Keratinocyte (primary cell): ENCODE results near the gene BEST1. TPM values are rescaled to one million over a fixed set of nuclear protein-coding genes. Genes with fewer than 3 reads are reported as not detected.
"Not testable (repeated sequence)": the region's sequence is repeated elsewhere in the genome, so short reads cannot be mapped to it uniquely, and the experiment has no call there.

Experiments used
- DNase-seq: peaks from one replicate; pipeline ENCODE4 v3.0.0-alpha.2; 2011; ENCODE audit warnings: low read depth, missing footprints, low spot score
- FAIRE-seq: peaks from 2 replicates; lab custom pipeline; 2011; peaks lifted over from hg19 to GRCh38; lab: Jason Lieb, UNC
- H2AFZ ChIP-seq: 2 replicates; pipeline ENCODE4 v1.6.0; 2012; ENCODE audit warnings: low read length, control low read depth, inconsistent platforms; ENCODE audit not compliant: control insufficient read depth
- H3K27ac ChIP-seq: 2 replicates; pipeline ENCODE4 v1.5.1; 2011; ENCODE audit warnings: low read length; ENCODE audit not compliant: control insufficient read depth, insufficient read depth
- H3K27me3 ChIP-seq: 3 replicates; pipeline ENCODE4 v1.6.0; 2011; ENCODE audit warnings: low read length; ENCODE audit not compliant: control insufficient read depth, insufficient read depth; ENCODE audit errors: extremely low read depth
- H3K36me3 ChIP-seq, 2 experiments: 2 replicates in 1 of 2; 3 replicates in 1 of 2; pipeline ENCODE4 v1.5.1; 2011; ENCODE audit warnings: low read length in 2 of 2, mild to moderate bottlenecking in 1 of 2; ENCODE audit not compliant: control insufficient read depth in 2 of 2, insufficient read depth in 2 of 2; ENCODE audit errors: extremely low read depth in 1 of 2
- H3K4me1 ChIP-seq: 3 replicates; pipeline ENCODE4 v1.5.1; 2011; ENCODE audit warnings: low read length; ENCODE audit not compliant: control insufficient read depth, insufficient read depth; ENCODE audit errors: extremely low read depth
- H3K4me2 ChIP-seq: 3 replicates; pipeline ENCODE4 v1.6.0; 2011; ENCODE audit warnings: low read depth, low read length; ENCODE audit not compliant: control insufficient read depth, insufficient read depth; ENCODE audit errors: extremely low read depth
- H3K4me3 ChIP-seq, 3 experiments: fragments of 200-600 bp in 1 of 3; sonication (generic) in 1 of 3; 2 replicates in 2 of 3; 3 replicates in 1 of 3; pipeline ENCODE4 v1.5.1; 2011 to 2016; ENCODE audit warnings: low read length in 3 of 3, mild to moderate bottlenecking in 3 of 3, control low read depth in 2 of 3, inconsistent platforms in 1 of 3, low read depth in 1 of 3, mixed read lengths in 1 of 3, mixed run types in 1 of 3, moderate library complexity in 1 of 3; ENCODE audit not compliant: control insufficient read depth in 2 of 3, insufficient read depth in 2 of 3; ENCODE audit errors: extremely low read depth in 1 of 3
- H3K79me2 ChIP-seq: 2 replicates; pipeline ENCODE4 v1.6.0; 2012; ENCODE audit warnings: low read length; ENCODE audit not compliant: control insufficient read depth, insufficient read depth
- H3K9ac ChIP-seq: 3 replicates; pipeline ENCODE4 v1.6.0; 2011; ENCODE audit warnings: low read length; ENCODE audit not compliant: control insufficient read depth, insufficient read depth; ENCODE audit errors: extremely low read depth
- H3K9me1 ChIP-seq: 3 replicates; pipeline ENCODE4 v1.6.0; 2011; ENCODE audit warnings: low read length; ENCODE audit not compliant: control insufficient read depth, insufficient read depth; ENCODE audit errors: extremely low read depth
- H3K9me3 ChIP-seq: 2 replicates; pipeline ENCODE4 v1.5.1; 2012; ENCODE audit warnings: low read depth, low read length; ENCODE audit not compliant: control insufficient read depth
- H4K20me1 ChIP-seq: 3 replicates; pipeline ENCODE4 v1.6.0; 2011; ENCODE audit warnings: low read length; ENCODE audit not compliant: control insufficient read depth, insufficient read depth; ENCODE audit errors: extremely low read depth
- CTCF ChIP-seq, 3 experiments: IDR thresholded peaks in 1 of 3; conservative IDR thresholded peaks in 1 of 3; optimal IDR thresholded peaks in 1 of 3; 2 replicates in 2 of 3; 3 replicates in 1 of 3; pipeline versions ENCODE3 to v1.5.1; 2011; ENCODE audit warnings: low read length in 3 of 3, mild to moderate bottlenecking in 3 of 3, moderate library complexity in 2 of 3, control low read depth in 1 of 3, inconsistent platforms in 1 of 3; ENCODE audit not compliant: insufficient read depth in 2 of 3; ENCODE audit errors: extremely low read depth in 1 of 3
- EZH2 ChIP-seq: IDR thresholded peaks from one replicate; pipeline ENCODE4 v1.6.1; 2012; ENCODE audit warnings: inconsistent platforms, mild to moderate bottlenecking, low read length, moderate library complexity
- dilution Hi-C: fragments of 300-500 bp; cut with MboI; formaldehyde crosslinking; loops from one replicate; pipeline ENCODE4 v1.7.0; 2020; ENCODE audit warnings: low sequenced_read_pairs; ENCODE audit not compliant: extremely low pct_ligation_motif_present
- polyA plus RNA-seq, 5 experiments: library from polyadenylated mRNA; depleted of rRNA in 3 of 5; stranded (reverse) in 3 of 5; stranded (forward) in 1 of 5; unstranded in 1 of 5; fragments of >200 nt; gene quantifications; 1 replicate in 1 of 5; 2 replicates in 3 of 5; 3 replicates in 1 of 5; pipeline versions ENCODE4 v1.2.1 to v1.2.3, GENCODE V29; 2011 to 2012; ENCODE audit warnings: missing spikeins in 2 of 5, low read depth in 1 of 5, low replicate concordance in 1 of 5

Gene BEST1
- polyA plus RNA-seq, 1 donor (not counting 4 experiments of a cell fraction or from before 2014, with no cell fraction given), result 0.13 TPM

GRCh38 chr11:61963282-61964057 lies 13.3 kb downstream of the BEST1 start:
- Histone ChIP-seq H3K4me1 (peaks cover 26% of the 10 kb centered on the region), H3K4me3 (no peak overlapping the region), H2AFZ (no peak overlapping the region), H3K9me1 (no peaks in the 10 kb centered on the region), H4K20me1 (peaks cover 25% of the 10 kb centered on the region), H3K9ac (no peak overlapping the region), H3K27ac (no peak overlapping the region), H3K9me3 (no peaks in the 10 kb centered on the region), H3K79me2 (peaks cover 20% of the 10 kb centered on the region), H3K4me2 (no peak overlapping the region), H3K27me3 (no peaks in the 10 kb centered on the region), H3K36me3 (peaks cover 12 to 26% of the 10 kb centered on the region in 2 experiments)
- TF ChIP-seq CTCF (optimal IDR thresholded peaks at IDR 0.05 in 1 of 3, IDR thresholded peaks at IDR 0.05 in 1 of 3, conservative IDR thresholded peaks at IDR 0.05 in 1 of 3; ENCODE audit: extremely low read depth in 1 of 3, insufficient read depth in 2 of 3, low read length in 3 of 3), result no peak
- TF ChIP-seq EZH2, result no peak
- FAIRE-seq, result no peak
- DNase-seq, result no peak
- dilution Hi-C loops, result no loop called here

- no peak overlapping the region for H3K4me3 ChIP-seq
- no peak overlapping the region for H3K27ac ChIP-seq
- dilution Hi-C loops, result no loop called here
- no peak overlapping the region for H2AFZ ChIP-seq
- no peak for FAIRE-seq
- no peaks in the 10 kb centered on the region for H3K27me3 ChIP-seq
- no peak overlapping the region for H3K4me2 ChIP-seq
- no peaks in the 10 kb centered on the region for H3K9me1 ChIP-seq
- no peak for DNase-seq
- H3K4me1 ChIP-seq, result peaks cover 27% of the 10 kb centered on the region
- H3K79me2 ChIP-seq, result peaks cover 20% of the 10 kb centered on the region
- TF ChIP-seq EZH2 (no peak), CTCF (optimal IDR thresholded peaks at IDR 0.05 in 1 of 3, IDR thresholded peaks at IDR 0.05 in 1 of 3, conservative IDR thresholded peaks at IDR 0.05 in 1 of 3; ENCODE audit: extremely low read depth in 1 of 3, insufficient read depth in 2 of 3, low read length in 3 of 3) (no peak)
- peaks cover 25% of the 10 kb centered on the region for H4K20me1 ChIP-seq
- H3K9ac ChIP-seq, result no peak overlapping the region
- no peaks in the 10 kb centered on the region for H3K9me3 ChIP-seq
- peaks cover 12 to 26% of the 10 kb centered on the region in 2 experiments for H3K36me3 ChIP-seq
Observed at GRCh38 chr11:61964058-61964665, 14.0 kb downstream of the BEST1 start.

- FAIRE-seq, DNase-seq, dilution Hi-C loops: not testable (repeated sequence)
Observed at GRCh38 chr11:61964666-61965271, 14.6 kb downstream of the BEST1 start.

More at GRCh38 chr11:61964666-61965271, 14.6 kb downstream of the BEST1 start:
- peaks cover 31% of the 10 kb centered on the region for H3K4me1 ChIP-seq
- peak overlapping the region; percentile 82 to 96 (median 93) for H3K4me3 ChIP-seq
- H4K20me1 ChIP-seq, result peaks cover 25% of the 10 kb centered on the region
- H3K9me3 ChIP-seq, H2AFZ ChIP-seq, H3K27me3 ChIP-seq, H3K9me1 ChIP-seq: not testable (repeated sequence)
- peak overlapping the region; percentile 24 for H3K27ac ChIP-seq
- peaks cover 12 to 26% of the 10 kb centered on the region in 2 experiments for H3K36me3 ChIP-seq
- peak overlapping the region; percentile 85 for H3K4me2 ChIP-seq
- peak overlapping the region; percentile 89 for H3K9ac ChIP-seq
- peaks cover 20% of the 10 kb centered on the region for H3K79me2 ChIP-seq
